Activated CD4-positive, CD25-positive, alpha-beta regulatory T cell (primary cell): ENCODE data around the gene MAP3K21.
A peak's percentile ranks its signal among the peaks of the same experiment; 100 is the strongest.

Source experiments
- DNase-seq, 4 experiments: peaks; one replicate each; lab custom pipeline; 2025; lab: John Stamatoyannopoulos, UW

The MAP3K21 gene

DNA sequence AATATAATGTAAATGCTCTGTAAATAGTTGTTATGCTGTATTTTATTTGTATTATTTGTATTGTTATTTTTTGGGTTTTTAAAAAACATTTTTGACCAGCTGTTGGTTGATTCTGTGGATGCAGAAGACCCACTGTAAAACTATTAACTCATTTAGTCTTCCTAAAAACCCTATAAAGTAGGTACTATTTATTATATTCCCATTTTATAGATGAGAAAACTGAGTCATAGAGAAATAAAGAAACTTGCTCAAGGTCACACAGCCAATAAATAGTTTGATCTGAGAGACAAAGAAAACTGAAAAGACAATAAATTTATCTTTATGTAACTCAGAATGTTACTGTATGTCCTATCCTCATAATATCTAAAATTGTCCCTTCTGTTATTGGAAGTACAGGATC is 1.2 kb upstream of the MAP3K21 start:
- DNase-seq, result no peak

DNA sequence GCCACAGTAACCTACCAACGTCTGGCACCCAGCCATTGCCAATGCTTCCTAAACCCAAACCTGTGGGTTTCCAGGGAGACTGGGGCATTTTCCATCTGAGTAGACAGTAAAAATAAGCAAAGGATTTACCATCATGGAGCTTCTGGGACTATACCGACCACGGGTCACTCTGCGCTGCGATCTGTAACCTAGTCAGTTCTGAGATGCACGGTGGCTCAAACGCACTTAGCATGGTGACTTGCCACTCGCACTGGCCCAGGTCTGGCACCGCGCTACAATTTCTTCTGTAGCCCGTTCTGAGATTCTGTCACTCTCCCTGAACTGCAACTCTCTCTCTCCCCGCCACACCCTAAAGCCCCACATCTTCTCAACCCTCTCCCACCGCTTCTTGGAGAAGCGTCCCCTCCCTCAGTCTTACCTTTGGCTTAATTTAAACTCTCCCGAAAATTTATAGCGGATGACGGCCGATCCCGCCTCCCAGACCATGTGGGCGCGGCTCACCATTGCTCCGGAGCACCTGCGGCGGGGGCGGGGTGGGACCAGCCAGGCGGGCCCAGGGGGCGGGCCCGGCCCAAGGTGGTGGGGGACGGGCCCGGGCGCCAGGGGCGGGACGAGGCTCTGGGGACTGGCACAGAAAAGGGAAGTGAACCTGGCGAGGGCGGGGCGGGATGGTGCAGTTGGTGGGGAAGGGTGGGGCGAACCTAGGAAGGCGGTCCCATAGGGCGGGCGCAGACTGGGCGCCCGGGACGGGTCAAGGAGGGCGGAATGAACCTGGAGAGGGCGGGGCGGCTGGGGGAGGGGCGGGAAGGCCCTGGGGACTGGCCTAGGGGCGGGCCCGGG is 493 bp upstream of the MAP3K21 start:
- DNase-seq, result peak; percentile 61 to 70 (median 66)

DNA sequence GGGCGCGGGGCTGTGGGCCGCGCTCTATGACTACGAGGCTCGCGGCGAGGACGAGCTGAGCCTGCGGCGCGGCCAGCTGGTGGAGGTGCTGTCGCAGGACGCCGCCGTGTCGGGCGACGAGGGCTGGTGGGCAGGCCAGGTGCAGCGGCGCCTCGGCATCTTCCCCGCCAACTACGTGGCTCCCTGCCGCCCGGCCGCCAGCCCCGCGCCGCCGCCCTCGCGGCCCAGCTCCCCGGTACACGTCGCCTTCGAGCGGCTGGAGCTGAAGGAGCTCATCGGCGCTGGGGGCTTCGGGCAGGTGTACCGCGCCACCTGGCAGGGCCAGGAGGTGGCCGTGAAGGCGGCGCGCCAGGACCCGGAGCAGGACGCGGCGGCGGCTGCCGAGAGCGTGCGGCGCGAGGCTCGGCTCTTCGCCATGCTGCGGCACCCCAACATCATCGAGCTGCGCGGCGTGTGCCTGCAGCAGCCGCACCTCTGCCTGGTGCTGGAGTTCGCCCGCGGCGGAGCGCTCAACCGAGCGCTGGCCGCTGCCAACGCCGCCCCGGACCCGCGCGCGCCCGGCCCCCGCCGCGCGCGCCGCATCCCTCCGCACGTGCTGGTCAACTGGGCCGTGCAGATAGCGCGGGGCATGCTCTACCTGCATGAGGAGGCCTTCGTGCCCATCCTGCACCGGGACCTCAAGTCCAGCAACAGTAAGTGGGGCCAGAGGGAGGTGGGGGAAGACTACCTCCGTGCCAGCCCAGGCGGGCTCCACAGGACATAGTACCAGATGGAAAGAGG is 808 bp downstream of the MAP3K21 start:
- peak in 1 of 4 experiments; percentile 6 for DNase-seq

- no peak for DNase-seq
Measured at GRCh38 chr1:233331676-233332519, 4.4 kb downstream of the MAP3K21 start.

DNA sequence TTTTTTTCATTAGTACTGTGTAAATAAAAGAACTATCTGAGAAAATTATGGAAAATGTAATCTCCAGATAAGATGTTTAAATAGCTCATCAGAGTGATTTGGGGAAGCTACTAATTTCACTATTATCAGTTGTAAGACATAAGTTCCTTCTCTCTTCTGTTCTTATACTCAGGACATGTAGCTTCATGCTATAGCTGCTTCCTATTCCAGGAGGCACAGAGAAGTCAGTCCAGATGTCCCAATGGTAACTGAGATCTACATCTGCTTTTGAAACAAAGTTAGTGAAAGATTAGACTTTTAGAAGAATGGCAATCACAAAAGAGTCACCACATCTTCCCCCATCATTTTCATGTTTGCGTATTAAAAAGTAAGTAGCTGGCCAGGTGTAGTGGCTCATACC is 5.6 kb downstream of the MAP3K21 start:
- no peak for DNase-seq

DNA sequence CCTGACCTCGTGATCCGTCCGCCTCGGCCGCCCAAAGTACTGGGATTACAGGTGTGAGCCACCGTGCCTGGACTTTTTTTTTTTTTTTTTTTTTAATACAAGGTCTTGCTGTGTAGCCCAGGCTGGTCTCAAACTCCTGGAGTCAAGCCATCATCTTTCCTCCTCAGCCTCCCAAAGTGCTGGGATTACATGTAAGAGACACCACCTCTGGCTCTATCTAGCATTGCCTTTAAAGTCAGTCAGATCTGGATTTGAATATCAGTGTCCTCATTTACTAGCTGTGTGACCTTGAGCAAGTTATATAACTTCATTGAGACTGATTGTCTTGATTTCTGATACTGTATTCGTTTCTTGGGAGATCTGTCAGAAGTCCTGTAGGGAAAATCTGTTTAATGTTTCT is 6.6 kb downstream of the MAP3K21 start:
- DNase-seq, result no peak

GRCh38 chr1:233336554-233337456 is 9.3 kb downstream of the MAP3K21 start:
- no peak for DNase-seq

DNA sequence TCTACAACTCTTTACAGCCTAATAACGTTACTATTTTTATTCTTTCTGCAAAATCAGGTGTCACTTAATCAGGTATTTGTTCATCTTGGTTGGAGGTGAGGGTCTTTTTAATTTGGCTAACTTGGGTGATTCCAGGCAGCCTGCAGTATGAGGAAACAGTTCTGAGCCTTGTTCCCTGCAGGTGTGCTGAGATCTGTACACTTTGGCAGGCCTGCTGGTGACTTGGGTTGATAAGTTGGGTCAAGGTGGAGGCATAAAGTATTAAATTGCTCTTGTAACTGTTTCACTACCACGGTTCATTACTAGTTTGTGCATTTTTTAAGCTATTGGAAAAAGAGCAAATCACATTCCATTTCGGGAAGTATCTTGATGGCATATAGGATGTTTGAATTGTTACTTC is 10.0 kb downstream of the MAP3K21 start:
- DNase-seq, result no peak

- no peak for DNase-seq
Measured at GRCh38 chr1:233338102-233338501, 10.6 kb downstream of the MAP3K21 start.

DNA sequence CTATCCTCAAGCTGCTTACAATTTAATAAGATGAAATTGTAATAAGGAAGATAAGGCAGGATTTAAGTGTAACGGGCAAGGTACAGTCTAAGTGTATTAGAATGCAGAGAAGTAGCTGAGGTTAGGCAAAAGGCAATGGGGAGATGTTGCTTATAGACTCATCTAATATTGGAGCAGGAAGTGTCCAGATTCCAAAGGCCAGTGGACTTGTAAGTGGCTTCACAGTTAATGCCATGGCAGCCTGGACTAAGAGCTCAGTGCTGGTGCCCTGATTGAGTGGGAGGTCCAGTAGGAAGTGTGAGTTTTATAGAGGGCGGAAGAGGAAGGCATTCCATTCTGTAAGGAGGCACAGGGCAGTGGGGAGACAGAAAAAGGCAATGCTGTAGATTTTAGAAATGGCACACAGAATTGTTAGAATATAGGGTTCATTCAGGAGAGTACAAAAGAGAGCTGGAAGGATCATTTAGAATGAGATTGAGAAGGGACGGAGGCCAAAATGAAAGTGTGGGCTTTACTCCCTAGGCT is 12.6 kb downstream of the MAP3K21 start:
- no peak for DNase-seq

DNA sequence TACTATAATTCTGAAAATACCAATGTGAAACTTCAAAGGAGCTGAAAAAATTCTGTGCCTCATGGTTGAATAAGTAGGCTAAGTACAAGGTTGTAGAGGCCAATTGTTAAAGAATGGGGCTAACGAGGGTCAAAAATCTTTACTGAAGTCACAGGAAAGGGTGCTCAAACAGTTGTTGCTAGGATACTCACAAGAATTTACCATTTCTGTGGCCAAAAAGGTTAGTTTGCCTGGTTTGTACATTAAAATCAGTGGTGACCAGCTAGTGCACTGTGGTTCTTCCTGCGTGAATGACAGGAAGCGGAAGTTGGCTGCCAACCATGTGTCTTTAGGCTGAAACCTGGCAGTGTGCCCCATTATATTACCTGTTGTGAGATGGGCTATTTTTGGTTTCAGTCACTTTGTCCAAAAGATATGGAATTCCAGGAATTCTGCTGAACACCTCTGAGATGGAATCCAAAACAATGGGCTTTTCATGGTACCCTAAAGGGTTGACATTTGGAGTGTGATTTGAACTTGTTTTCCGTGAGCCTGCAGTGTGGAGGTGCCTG is 13.5 kb downstream of the MAP3K21 start:
- DNase-seq, result no peak

- DNase-seq, result no peak
Measured at GRCh38 chr1:233342086-233342485, 14.6 kb downstream of the MAP3K21 start.

- no peak for DNase-seq
Measured at GRCh38 chr1:233343262-233343661, 15.7 kb downstream of the MAP3K21 start.

- DNase-seq, result no peak
Measured at GRCh38 chr1:233347338-233347737, 19.8 kb downstream of the MAP3K21 start.

DNA sequence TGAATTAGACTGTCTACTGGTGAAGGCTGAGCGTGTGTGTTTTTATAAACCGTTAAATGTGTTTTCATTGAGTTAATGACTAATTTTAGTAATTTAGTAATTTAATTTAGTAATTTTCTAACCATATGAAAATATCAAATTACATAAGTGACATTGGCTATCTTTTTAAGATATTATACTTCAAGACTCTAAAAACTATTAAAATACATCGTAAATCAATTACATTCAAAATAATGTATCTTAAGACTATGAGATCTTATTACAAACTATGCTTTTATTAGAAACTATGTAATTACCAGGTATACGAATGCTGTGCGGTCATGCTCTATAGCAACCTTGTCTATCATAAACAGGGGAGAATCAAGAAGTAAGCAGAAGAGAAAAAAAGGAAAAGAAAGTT is 21.6 kb downstream of the MAP3K21 start:
- no peak for DNase-seq

DNA sequence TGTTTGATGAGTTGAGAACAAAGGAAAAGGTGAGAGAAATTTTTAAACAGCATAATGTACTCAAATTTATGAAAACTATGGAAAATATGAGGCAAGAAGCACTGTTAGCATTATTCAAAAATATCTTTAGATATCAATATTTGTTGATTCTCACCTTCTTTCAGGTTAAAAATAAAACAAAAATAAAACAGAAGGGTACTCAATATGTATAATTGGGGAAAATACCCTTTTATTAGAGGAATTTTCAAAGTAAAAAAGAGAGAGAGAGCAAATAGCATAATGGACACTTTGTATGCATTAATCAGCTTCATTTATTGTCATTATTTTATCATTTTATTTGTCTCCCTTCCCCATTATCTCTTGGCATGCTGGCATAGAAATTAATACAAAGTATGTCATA is 27.5 kb downstream of the MAP3K21 start:
- DNase-seq, result no peak

DNA sequence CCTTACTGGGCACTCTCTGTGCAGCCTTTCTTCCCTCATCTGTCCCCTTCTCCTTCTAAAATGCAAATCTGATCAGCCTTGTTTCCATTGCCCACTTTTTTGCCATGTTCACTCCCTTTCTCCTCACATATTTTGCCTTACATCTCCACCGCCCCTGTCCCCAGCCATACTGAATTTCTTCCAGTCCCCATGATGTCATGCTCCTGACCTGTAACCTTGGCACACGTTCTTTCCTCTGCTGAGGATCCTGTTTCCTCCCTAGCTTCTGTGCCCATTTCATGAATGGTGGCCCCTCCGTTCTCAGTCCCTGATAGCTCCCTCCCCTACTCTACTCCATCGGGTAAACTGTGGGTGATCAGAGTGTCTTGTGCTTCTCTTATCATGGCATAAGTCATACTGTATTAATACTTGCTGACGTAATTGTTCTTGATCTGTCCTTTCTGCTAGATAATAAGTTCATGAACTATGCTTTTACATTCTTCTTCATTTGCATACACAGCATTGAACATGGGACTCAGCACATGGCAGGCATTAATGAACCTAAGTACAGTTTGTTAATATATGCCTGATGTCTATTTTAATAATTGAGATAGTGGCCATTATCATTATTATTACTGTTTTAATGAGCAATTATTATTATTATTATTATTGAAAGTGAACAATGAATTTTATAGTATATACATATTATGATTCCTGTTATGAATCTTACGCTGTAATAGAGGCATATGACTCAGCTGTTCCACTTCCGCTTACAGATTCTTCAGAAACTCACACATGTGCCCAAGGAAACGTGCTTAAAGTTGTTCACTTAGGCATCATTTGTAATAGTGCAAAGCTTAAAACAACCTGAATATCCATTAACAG is 28.5 kb downstream of the MAP3K21 start:
- no peak for DNase-seq

- no peak for DNase-seq
Measured at GRCh38 chr1:233356705-233356987, 29.1 kb downstream of the MAP3K21 start.

DNA sequence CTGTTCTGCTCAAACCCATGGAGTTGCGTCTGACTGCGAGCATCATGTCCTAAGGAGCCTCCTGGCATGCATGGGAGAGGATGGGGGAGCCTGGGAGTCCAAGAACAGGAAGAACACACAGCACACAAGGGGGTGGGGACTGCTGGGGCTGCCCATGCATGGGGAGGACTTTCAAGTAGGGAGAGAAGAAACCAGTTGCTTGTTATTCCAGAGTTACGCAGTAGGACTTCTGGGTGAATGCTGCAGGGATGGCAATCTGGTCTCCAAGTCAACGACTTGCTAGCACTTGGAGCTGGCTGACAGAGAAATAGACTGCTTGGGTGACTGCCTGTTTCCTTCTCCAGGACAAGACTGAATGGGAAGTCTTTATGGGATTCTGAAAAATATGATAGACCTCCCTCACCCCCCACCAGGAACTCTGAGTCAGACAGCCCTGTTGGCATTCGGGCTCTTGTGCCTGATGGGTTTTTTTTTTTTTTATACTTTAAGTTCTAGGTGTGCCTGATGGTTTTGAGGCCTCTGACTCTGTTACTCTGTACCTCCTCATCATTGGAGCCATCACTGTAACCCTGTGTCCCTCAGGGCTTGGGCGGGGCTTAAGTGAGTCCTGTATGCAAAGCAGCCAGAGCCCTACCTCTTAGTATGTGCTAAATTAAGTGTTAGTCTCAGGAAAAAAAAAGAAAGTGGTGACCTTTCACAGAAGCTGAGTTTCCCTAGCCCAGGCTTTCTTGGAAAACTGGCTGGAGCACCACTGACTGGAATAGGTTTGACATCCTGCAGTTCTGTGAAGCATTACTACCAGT is 30.3 kb downstream of the MAP3K21 start:
- no peak for DNase-seq
